GM19193 (cell line): ENCODE data around the gene OR5AP2.

ENCODE experiments used
- POLR2A ChIP-seq: IDR thresholded peaks from 4 replicates; pipeline ENCODE4 v1.6.1; 2011; ENCODE audit not compliant: insufficient read depth, insufficient read length; ENCODE audit errors: extremely low read depth

OR5AP2 gene

DNA sequence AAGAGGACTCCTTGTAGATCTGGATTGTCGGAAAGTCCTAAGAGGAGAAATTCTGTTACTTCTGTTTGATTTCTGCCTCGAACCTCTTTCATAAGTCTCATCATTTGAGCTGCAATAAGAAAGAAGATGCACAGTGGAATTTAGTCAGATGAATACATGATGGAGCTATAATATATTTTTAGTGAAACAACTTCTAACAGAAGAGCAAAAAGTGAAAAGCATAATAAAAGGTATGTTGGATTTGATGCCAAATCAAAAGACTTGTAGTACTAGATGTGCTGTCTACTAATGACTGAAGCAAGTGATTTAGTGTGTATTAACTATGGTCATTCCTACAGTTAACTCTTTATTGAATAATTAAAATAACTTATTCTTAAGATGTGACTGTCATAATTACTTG is at the start of gene OR5AP2:
Gene OR5AP2, minus strand, starts transcription at position 101 of the 400 bp plus-strand sequence. Its CDS starts 0 bp downstream, at position 101.
- TF ChIP-seq POLR2A, result no peak

- TF ChIP-seq POLR2A, result no peak
These were observed 46.4 kb upstream of the OR5AP2 start for GRCh38 chr11:56688554-56689100.

- TF ChIP-seq POLR2A, result no peak
These were observed 28.7 kb upstream of the OR5AP2 start for GRCh38 chr11:56670984-56671383.

GRCh38 chr11:56663386-56663785 is 21.1 kb upstream of the OR5AP2 start, which contains the start of gene OR5AR1:
Gene OR5AR1 (plus strand): TSS chr11:56663686. CDS start chr11:56663686, 0 bp downstream.
- TF ChIP-seq POLR2A, result no peak

GRCh38 chr11:56659755-56660154 is 17.5 kb upstream of the OR5AP2 start:
- no peak for TF ChIP-seq POLR2A

- TF ChIP-seq POLR2A, result no peak
These were observed 4.7 kb downstream of the OR5AP2 start for GRCh38 chr11:56637500-56637899.

DNA sequence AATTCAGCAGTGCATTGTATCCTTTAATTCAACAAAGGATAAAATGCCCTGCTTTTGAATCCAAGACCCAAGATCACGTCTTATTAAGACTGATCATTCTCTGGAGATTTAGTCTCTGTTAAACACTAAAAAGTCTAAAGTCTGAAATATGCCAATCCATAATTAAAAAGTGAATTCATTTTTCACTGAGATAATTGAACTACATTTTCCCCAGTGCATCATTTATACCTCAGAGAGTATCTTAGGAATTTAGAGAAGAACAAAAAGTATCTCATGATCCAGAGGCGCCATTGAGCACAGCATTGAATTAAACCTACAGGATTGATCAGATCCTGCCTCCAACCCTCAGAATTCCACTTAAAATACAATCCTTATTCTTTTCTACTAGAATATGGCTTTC is 5.4 kb downstream of the OR5AP2 start:
- TF ChIP-seq POLR2A, result no peak

DNA sequence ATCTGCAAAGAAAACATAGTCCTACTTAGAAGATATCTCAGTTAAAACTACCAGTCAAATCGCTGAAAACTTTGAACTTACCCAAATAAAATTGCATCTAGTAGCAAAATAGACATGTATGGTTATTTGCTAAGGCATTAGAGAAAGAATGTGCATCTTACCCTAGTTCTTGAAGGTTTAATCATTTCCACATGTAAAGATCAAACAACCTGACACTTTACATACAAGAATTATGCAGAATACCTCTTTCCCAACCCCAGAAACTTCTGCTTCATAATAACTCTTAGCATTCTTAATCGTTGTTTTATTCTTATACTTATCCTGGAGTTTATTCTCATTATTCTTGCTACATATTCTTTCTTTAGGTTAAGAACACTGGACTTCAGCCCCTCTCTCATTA is 9.9 kb downstream of the OR5AP2 start:
- TF ChIP-seq POLR2A, result no peak

- TF ChIP-seq POLR2A, result no peak
These were observed 16.3 kb downstream of the OR5AP2 start for GRCh38 chr11:56625946-56626345.

DNA sequence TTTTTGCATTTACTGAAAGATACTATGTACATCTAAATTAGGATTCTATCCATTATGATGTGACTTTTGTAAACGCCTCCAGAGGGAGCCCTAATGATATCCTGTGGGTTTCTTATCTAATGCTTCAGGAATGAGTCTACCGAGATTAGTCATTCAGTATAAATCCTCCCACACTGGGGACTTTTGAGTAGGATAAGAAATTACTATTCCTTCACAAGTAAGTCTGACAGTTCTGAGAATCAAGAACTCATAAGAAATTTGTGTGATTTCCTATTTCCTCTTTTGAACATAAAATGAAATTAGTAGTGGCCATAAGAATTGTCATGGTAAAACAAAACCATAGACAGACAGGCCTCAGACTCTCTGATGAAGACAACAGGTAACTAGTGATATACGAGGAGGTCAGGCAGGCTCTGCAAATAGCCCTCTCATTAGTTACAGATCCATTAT is 17.6 kb downstream of the OR5AP2 start:
- TF ChIP-seq POLR2A, result no peak

- TF ChIP-seq POLR2A, result no peak
These were observed 31.1 kb downstream of the OR5AP2 start for GRCh38 chr11:56611174-56611573.
